ENCODE results near the gene CR1L.
"Not testable (repeated sequence)": the region's sequence is repeated elsewhere in the genome, so short reads cannot be mapped to it uniquely, and the experiment has no call there.

Gene CR1L

GRCh38 chr1:207690551-207690950 lies 45.6 kb downstream of the CR1L start:
- not testable (repeated sequence) for DNase-seq

- no peak for DNase-seq
These were observed 46.1 kb downstream of the CR1L start for GRCh38 chr1:207691010-207691409.

GRCh38 chr1:207691841-207692240 lies 46.9 kb downstream of the CR1L start:
- no peak for DNase-seq

GRCh38 chr1:207692291-207692690 lies 47.4 kb downstream of the CR1L start:
- DNase-seq, result not testable (repeated sequence)

- no peak for DNase-seq
These were observed 51.0 kb downstream of the CR1L start for GRCh38 chr1:207695891-207696290.

- DNase-seq, result peak; percentile 60
These were observed 54.0 kb downstream of the CR1L start for GRCh38 chr1:207698822-207699483.

GRCh38 chr1:207702317-207702716 lies 57.4 kb downstream of the CR1L start:
- DNase-seq, result no peak

- no peak for DNase-seq
These were observed 58.8 kb downstream of the CR1L start for GRCh38 chr1:207703712-207704111.

GRCh38 chr1:207708004-207708403 lies 63.1 kb downstream of the CR1L start:
- not testable (repeated sequence) for DNase-seq

- no peak for DNase-seq
These were observed 66.4 kb downstream of the CR1L start for GRCh38 chr1:207711285-207711684.

- not testable (repeated sequence) for DNase-seq
These were observed 67.8 kb downstream of the CR1L start for GRCh38 chr1:207712701-207713100.

- no peak for DNase-seq
These were observed 68.6 kb downstream of the CR1L start for GRCh38 chr1:207713529-207713928.

- no peak for DNase-seq
These were observed 74.3 kb downstream of the CR1L start for GRCh38 chr1:207719234-207719633.

- not testable (repeated sequence) for DNase-seq
These were observed 83.4 kb downstream of the CR1L start for GRCh38 chr1:207728200-207728858.

- DNase-seq, result not testable (repeated sequence)
These were observed 92.7 kb downstream of the CR1L start for GRCh38 chr1:207737503-207738157.

GRCh38 chr1:207738158-207738659 lies 93.3 kb downstream of the CR1L start:
- DNase-seq, result not testable (repeated sequence)

- DNase-seq, result no peak
These were observed 95.3 kb downstream of the CR1L start for GRCh38 chr1:207740207-207740606.

- DNase-seq, result peak; percentile 30
These were observed 98.1 kb downstream of the CR1L start for GRCh38 chr1:207742850-207743555.

GRCh38 chr1:207744000-207744534 lies 99.1 kb downstream of the CR1L start:
- no peak for DNase-seq

- DNase-seq, result no peak
These were observed 100.4 kb downstream of the CR1L start for GRCh38 chr1:207745285-207745684.

- DNase-seq, result no peak
These were observed 101.2 kb downstream of the CR1L start for GRCh38 chr1:207745839-207746767.
